ACHN (cell line): ENCODE data around the gene CT45A10.
"Not testable (repeated sequence)": the region's sequence is repeated elsewhere in the genome, so short reads cannot be mapped to it uniquely, and the experiment has no call there.

ENCODE experiments used
- DNase-seq: peaks from one replicate; pipeline ENCODE4 v3.0.0-alpha.2; 2015
- in situ Hi-C: cut with HindIII; loops from 2 replicates; pipeline ENCODE4 v1.10.0; 2017; ENCODE audit warnings: low sequenced_read_pairs, low pct_ligation_motif_present, low pct_unique_long_range_greater_than_20kb

CT45A10 gene, protein sequence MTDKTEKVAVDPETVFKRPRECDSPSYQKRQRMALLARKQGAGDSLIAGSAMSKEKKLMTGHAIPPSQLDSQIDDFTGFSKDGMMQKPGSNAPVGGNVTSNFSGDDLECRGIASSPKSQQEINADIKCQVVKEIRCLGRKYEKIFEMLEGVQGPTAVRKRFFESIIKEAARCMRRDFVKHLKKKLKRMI

GRCh38 chrX:135893294-135893817, at the start of gene CT45A10, which contains the start of gene SAGE1:
Gene CT45A10, minus strand, starts transcription at chrX:135893444. Its CDS starts 8,100 bp downstream, at chrX:135885344.
Gene SAGE1, plus strand, starts transcription at chrX:135893716. Its CDS starts 2,527 bp downstream, at chrX:135896243.
- in situ Hi-C loops: no loop called here
- DNase-seq: no peak

GRCh38 chrX:135931644-135932487, 38.6 kb upstream of the CT45A10 start:
- in situ Hi-C loops: no loop called here
- DNase-seq: peak; percentile 17

DNA sequence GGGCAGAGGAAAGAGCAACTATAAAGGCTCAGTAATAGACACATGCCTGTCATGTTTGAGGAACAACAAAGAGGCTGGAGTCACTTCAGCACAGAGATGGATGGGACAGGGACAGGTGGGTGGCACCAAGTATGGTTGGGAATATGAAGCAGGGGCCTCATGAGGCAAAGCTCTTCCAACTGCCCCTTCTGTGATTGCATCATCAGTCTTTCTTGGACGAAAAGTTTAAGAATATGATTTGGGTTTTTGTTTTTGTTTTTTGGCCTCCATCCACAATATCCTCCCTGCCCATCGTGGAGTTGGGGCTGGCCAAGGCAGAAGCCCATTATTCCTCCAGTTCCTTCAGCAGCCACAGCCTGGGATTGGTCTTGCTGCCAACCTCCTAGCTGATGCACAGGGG, 34.7 kb upstream of the CT45A10 start:
- in situ Hi-C loops: no loop called here
- DNase-seq: no peak

GRCh38 chrX:135923353-135923752, 30.1 kb upstream of the CT45A10 start:
- no peak for DNase-seq
- in situ Hi-C loops: no loop called here

DNA sequence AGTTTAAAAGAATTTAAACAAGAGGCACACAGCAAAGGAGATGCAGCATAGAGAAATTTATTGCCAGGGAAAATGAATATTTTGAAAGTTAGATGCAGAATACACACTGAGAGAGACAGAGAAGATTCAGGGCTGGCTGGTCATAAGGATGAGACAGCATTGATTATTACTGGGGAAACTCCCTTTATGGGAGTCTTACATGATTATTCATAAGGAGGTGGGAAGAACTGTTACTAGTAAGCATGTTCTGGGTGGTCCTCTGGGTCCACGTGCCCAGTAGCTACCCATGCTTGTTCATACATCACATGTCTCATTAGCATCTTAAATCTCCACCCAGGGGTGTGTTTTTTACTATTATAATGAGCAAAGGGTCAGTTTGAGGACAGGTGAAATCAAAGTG, 27.3 kb upstream of the CT45A10 start:
- DNase-seq, in situ Hi-C loops: not testable (repeated sequence)

- DNase-seq: no peak
- in situ Hi-C loops: no loop called here
These were observed 21.2 kb upstream of the CT45A10 start for GRCh38 chrX:135914404-135914803.

GRCh38 chrX:135910251-135910650, 17.0 kb upstream of the CT45A10 start:
- no peak for DNase-seq
- in situ Hi-C loops: no loop called here

GRCh38 chrX:135892781-135893180, 463 bp downstream of the CT45A10 start:
- in situ Hi-C loops: no loop called here
- no peak for DNase-seq

- in situ Hi-C loops: no loop called here
These were observed 3.1 kb downstream of the CT45A10 start for GRCh38 chrX:135890087-135890585.

DNA sequence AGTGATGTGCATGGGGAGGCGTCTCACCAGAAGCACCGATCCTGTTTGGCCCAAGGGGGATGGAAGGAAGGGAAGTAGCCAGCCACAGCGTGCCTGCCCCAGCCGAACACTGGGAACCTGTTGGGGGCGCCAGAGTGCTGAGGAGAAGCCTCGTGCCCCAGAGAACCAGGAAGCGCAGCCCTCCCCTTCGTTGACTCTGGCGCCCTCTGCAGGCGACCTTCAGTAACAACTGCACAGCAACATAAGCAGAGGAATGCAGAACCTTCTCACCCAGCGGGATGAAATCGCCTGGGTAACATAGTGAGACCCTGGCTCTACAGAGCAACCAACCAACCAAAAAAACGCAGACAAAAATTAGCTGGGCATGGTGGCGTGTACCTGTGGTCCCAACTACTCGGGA, 4.3 kb downstream of the CT45A10 start:
- DNase-seq: peak; percentile 2
- in situ Hi-C loops: not testable (repeated sequence)

More at GRCh38 chrX:135890087-135890585, 3.1 kb downstream of the CT45A10 start:
- no peak for DNase-seq

- DNase-seq, in situ Hi-C loops: not testable (repeated sequence)
These were observed 5.0 kb downstream of the CT45A10 start for GRCh38 chrX:135888230-135888629.

DNA sequence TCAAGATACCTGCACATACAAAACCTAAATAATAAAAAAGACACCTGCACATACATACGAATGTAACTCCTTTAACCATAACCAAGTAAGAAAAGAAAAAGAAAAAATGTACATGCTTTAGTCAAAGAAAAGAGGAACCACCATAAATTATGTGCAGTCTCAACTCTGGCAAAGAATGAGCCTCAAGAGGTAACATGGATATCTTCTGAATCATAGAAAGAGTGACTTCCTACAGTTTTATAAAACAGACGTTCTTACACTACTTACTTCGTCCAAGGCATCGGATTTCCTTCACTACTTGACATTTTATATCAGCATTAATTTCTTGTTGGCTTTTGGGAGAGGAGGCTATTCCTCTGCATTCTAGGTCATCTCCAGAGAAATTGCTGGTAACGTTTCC, 10.5 kb downstream of the CT45A10 start:
- in situ Hi-C loops, DNase-seq: not testable (repeated sequence)

DNA sequence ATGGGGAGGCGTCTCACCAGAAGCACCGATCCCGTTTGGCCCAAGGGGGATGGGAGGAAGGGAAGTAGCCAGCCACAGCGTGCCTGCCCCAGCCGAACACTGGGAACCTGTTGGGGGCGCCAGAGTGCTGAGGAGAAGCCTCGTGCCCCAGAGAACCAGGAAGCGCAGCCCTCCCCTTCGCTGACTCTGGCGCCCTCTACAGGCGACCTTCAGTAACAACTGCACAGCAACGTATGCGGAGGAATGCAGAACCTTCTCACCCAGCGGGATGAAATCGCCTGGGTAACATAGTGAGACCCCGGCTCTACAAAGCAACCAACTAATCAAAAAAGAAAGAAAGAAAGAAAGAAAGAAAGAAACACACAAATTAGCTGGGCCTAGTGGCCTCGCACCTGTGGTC, 21.5 kb downstream of the CT45A10 start, which contains the start of gene CT45A9:
TSS of gene CT45A9 (minus strand) at position 101 of the 400 bp plus-strand sequence. CDS start 3,751 bp downstream, outside the sequence.
- in situ Hi-C loops, DNase-seq: not testable (repeated sequence)

DNA sequence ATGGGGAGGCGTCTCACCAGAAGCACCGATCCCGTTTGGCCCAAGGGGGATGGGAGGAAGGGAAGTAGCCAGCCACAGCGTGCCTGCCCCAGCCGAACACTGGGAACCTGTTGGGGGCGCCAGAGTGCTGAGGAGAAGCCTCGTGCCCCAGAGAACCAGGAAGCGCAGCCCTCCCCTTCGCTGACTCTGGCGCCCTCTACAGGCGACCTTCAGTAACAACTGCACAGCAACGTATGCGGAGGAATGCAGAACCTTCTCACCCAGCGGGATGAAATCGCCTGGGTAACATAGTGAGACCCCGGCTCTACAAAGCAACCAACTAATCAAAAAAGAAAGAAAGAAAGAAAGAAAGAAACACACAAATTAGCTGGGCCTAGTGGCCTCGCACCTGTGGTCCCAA, 38.8 kb downstream of the CT45A10 start, which contains the start of gene CT45A8:
TSS of gene CT45A8 (minus strand) at position 101 of the 400 bp plus-strand sequence. CDS start 3,755 bp downstream, outside the sequence.
- DNase-seq, in situ Hi-C loops: not testable (repeated sequence)

DNA sequence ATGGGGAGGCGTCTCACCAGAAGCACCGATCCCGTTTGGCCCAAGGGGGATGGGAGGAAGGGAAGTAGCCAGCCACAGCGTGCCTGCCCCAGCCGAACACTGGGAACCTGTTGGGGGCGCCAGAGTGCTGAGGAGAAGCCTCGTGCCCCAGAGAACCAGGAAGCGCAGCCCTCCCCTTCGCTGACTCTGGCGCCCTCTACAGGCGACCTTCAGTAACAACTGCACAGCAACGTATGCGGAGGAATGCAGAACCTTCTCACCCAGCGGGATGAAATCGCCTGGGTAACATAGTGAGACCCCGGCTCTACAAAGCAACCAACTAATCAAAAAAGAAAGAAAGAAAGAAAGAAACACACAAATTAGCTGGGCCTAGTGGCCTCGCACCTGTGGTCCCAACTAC, 56.1 kb downstream of the CT45A10 start, which contains the start of gene CT45A7:
TSS of gene CT45A7 (minus strand) at position 101 of the 400 bp plus-strand sequence. CDS start 3,747 bp downstream, outside the sequence.
- in situ Hi-C loops, DNase-seq: not testable (repeated sequence)
